ENCODE data around the gene SUV39H2.
"Not testable (repeated sequence)": the region's sequence is repeated elsewhere in the genome, so short reads cannot be mapped to it uniquely, and the experiment has no call there.

The SUV39H2 gene

DNA sequence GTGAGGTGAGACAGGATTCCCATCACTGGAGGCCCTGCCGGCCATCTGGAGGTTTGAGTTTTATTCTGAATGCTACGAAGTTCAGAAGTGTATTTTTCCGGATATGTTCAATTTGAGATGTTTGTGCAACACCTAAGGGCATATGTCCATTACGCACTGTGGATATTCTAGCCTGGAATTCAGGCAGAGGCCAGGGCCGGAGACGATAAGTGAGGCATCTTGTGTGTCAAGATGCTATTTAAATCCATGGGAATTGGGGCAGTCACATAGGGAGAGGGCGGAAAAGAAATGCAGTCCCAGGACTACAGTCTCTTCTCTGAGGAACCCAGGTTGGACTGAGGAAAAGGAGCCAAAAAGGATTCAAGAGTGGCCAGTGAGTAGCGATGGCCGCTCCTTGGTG is 1.9 kb upstream of the SUV39H2 start:
- no peak for DNase-seq

- no peak for DNase-seq
Measured at GRCh38 chr10:14879124-14879927, 660 bp downstream of the SUV39H2 start.

DNA sequence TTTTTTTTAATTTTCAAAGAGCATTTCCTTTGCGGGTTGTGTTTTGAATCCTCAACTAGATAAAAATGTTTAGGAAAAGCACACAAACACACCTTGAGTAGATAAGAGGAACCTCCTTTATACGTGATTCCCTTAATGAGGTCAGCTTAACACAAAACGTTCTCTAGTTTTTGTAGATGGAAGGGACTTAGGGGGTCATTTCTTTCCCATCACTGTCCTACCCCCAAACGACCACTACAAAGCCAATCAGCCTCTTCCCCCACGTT is 1.2 kb downstream of the SUV39H2 start:
- DNase-seq: no peak

- no peak for DNase-seq
Measured at GRCh38 chr10:14880229-14880628, 1.6 kb downstream of the SUV39H2 start.

DNA sequence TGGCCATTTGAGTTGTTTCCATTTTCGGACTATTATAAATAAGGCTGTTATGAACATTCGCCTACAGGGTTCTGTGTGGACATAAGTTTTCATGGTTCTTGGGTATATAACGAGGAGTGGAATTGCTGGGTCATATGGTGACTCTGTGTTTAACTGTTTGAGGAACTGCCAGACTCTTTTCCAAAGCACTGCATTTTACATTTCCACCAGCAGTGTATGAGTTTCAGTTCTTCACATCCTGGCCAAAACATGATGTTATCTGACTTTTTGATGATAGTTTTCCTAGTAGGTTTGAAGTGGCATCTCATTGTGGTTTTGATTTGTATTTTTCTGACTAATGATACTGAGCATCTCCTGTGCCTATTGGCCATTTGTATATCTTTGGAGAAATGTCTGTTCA is 5.4 kb downstream of the SUV39H2 start:
- DNase-seq: no peak

- DNase-seq: no peak
Measured at GRCh38 chr10:14889318-14889717, 10.7 kb downstream of the SUV39H2 start.

DNA sequence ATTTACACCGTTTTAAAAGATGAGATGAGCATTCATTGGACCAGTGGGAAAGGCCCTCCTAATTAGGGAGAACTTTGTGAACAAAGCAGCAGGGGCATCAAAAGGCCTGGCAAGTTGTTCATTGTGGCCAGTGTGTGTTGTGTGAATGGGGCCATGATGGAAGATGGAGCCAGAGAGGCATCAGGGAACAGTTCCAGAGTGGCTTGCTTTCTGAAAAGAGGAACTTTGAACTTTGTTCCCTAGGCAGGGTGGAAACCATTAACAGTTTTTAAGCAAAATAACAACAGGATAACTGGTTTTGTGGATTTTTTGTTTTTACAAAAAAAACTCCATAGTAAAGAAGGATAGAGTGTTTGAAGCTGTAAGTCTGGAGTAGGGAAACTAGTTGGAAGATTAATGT is 12.5 kb downstream of the SUV39H2 start:
- no peak for DNase-seq

GRCh38 chr10:14904316-14904732 is 25.7 kb downstream of the SUV39H2 start:
- no peak for DNase-seq

GRCh38 chr10:14904864-14905263 is 26.2 kb downstream of the SUV39H2 start:
- DNase-seq: no peak

GRCh38 chr10:14905890-14906289 is 27.2 kb downstream of the SUV39H2 start:
- DNase-seq: no peak

GRCh38 chr10:14906765-14907164 is 28.1 kb downstream of the SUV39H2 start:
- DNase-seq: no peak

DNA sequence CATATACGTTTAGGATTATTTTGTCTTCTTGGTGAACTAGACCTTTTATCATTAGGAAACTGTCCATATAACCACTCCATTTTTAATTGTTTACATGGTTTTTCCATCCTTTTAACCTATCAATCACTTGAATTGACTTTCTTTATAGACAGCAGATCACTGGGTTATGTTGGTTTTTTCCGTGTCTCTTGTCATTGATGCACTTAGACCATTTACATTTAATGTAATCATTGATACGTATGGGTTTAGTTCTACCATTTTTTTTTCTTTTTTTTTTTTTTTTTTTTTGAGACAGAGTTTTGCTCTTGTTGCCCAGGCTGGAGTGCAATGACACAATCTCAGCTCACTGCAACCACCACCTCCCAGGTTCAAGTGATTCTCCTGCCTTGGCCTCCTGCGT is 28.9 kb downstream of the SUV39H2 start:
- not testable (repeated sequence) for DNase-seq

DNA sequence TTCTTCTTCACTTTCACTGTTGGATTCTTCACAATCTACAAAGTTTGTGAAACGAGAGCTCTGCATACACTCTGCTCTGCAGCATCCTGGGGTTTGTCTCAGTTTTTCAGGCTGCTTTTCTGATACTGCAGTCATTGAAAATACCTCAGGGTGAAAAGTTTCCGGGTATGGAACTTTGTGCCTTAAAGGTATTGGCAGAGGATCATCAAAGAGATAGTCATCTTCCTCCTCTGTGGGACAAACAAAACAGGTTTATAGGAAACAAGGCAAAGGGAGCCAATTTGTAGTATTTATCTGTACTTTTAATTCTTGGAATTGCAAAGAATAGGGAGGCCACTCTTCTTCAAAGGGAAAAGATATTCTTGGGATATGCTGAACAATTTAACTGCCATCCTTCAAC is 30.4 kb downstream of the SUV39H2 start:
- no peak for DNase-seq

DNA sequence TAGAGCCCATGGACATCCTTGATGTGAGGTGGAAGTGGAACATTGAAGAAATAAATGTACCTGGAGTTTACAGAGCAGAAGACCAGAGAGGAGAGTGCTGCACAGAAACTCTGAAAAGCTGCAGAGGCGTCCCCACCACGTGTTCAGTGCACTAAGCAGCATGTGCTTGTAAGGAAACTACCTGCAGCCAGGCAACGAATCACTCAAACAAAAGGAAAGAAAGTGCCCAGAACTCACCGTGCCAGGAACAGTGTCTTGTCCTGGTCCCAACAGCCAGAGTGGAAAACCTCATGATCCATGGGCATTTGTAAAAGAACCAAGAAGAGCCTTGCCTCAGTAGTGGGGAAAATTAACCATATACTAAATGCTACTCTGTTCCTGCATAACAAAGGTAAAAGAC is 32.3 kb downstream of the SUV39H2 start:
- DNase-seq: no peak

DNA sequence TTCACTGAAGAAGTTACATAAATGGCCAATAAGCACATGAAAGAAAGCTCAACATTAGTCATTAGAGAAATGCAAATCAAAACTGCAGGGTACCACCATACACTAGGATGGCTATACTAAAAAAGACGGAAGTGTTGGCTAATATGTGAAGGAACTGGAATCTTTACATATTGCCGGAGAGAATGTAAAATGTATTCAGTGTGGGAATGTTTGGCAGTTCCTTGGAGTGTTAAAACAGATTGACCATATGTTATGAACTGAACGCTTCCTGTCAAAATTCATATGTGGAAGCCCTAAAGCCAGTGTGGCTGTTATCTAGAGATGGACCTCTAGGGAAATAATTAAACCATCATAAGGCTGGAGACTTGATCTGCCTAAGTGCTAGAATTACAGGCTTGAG is 33.1 kb downstream of the SUV39H2 start:
- no peak for DNase-seq

DNA sequence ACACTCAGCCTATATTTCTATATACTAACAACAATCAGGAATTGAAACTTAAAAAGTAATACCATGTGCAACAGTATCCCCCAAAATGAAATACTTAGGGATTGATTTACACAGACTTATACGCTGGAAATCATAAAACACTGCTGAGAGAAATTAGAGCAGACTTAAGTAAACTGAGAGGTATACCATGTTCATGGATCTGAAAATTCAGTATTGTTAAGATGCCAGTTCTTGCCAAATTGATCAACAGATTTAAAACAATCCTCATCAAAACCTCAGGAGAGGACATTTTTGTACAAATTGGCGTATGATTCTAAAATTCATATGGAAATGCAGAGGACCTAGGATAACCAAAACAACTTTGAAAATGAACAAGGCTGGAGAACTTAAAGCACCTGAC is 37.9 kb downstream of the SUV39H2 start:
- DNase-seq: no peak

DNA sequence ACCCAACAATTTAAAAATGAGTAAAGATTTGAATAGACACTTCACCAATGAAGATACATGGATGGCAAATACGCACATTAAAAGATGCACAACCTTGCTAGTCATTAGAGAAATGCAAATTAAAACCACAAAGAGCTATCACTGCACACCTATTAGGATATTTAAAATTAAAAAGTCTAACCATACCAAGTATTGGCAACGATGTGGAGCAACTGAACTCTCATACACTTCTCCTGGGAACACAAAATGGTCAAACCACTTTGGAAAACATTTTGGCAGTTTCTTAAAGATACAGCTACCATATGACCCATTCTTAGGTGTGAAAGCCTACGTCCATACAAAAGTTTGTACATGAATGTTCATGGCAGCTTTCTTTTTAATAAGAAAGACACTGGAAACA is 39.2 kb downstream of the SUV39H2 start:
- DNase-seq: no peak

DNA sequence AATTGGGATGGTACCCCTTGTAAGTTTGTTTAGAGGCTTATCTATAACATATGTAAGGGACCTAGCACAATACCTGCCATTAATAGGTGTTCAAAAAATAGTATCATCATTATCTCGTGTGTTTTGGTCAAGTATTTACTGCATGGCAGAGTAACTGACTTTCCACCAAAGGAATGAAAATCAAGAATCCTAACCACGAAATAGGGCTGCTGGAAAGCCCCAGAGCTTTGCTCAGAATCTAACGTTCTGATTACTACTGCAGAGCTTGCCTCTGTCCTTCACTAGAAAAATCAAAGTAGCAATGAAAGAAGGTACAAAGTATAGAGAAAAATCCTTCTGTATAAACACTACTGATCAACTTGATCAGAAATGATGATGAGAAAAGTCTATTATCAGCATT is 40.3 kb downstream of the SUV39H2 start:
- DNase-seq: no peak

DNA sequence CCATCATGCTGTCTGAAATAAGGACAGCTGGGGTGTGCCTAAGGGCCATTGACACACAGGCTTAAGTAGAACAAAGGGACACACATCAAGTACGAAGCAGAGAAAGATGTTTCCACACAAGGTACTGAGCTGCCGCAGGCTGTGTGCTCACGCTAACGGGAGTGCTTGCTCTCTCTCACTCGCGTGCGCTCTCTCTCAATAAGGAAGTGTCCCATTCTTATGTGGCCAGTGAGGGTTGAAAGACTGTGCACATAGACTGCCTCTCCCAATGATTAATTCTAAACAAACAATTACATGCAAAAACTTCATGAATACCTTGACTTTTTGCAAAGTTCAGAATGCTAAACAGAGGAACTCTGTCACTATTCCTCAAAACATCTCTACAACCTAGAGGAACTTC is 45.3 kb downstream of the SUV39H2 start:
- DNase-seq: no peak

DNA sequence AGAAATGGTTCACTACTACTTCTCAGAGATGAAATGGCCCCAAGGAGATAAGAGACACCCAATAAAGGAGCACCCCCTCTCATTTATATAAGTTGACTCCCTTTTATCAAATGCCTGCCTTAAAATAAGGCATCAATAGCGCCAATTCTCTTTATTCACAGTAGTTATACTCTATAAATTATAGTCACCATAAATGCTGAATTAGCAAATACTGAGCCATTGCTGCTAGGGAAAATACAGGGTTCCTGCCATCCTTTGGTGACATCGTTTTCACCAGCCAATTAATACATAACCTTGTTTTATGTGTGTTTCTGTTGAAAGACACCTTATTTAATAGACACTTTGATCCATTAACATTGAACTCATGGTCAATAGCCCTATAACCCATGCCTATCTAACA is 46.6 kb downstream of the SUV39H2 start:
- DNase-seq: no peak

DNA sequence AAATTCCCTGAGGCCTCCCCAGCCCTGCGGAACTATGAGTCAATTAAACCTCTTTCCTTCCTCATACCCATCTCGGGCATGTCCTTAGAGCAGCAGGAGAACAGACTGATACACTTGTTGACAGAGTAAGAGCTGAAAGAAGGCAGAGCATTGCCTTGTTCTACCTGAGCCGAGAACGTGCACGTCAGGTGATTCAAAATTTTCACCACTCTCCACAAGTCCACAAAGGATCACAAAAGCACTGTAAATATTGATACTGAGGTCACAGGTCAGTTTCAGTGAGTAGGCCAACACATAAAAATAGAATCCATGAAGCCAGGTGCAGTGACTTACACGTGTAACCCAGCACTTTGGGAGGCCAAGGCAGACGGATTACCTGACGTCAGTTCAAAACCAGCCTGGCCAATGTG is 47.4 kb downstream of the SUV39H2 start:
- no peak for DNase-seq

DNA sequence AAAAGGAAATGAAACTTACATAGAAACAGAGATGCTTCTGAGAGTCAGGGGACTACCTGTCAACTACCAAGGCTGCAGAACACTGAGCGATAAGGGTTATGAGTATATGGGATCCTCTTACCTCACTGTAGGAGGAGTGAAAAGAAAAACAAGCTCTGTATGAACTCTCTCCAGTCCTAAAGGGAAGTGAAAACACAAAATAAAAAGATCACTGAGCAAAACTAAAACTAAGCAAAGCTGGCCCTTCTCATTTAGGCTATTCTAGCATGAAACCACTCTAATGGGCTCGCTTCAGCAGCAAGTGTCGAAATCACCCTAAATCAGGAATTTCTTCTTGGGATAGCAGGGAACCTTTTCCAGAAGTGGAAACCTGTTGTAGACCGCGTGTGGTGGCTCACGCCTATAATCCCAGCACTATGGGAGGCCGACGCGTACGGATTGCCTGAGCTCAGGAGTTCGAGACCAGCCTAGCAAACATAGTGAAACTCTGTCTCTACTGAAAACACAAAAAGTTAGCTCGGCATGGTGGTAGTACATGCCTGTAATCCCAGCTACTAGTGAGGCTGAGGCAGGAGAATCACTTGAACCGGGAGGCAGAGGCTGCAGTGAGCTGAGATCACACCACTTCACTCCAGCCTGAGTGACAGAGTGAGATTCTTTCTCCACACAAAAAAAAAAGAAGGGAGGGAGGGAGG is 48.2 kb downstream of the SUV39H2 start:
- no peak for DNase-seq

- no peak for DNase-seq
Measured at GRCh38 chr10:14930610-14931009, 51.9 kb downstream of the SUV39H2 start.

GRCh38 chr10:14936584-14936983 is 57.9 kb downstream of the SUV39H2 start:
- DNase-seq: no peak

DNA sequence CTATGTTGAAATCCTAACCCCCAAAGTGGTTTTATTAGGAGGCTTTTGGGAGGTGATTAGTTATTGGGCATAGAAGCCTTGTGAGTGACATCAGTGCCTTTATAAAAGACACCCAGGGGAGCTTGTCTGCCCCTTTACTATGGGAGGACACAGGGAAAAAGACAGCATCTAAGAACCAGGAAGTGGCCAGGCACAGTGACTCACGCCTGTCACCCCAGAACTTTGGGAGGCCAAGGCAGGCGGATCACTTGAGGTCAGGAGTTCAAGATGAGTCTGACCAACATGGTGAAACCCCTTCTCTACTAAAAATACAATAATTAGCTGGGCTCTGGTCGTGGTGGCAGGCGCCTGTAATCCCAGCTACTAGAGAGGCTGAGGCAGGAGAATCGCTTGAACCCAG is 60.3 kb downstream of the SUV39H2 start:
- DNase-seq: not testable (repeated sequence)
